GM18505 (cell line): ENCODE results near the gene PSD.

Source experiments
- ATAC-seq: cut with Tn5 transposase; IDR thresholded peaks from one replicate; pipeline ENCODE4 v1.9.1; 2021; ENCODE audit not compliant: unreplicated experiment
- POLR2A ChIP-seq: IDR thresholded peaks from 4 replicates; pipeline ENCODE4 v1.6.1; 2011; ENCODE audit warnings: borderline replicate concordance; ENCODE audit not compliant: insufficient read depth, insufficient read length; ENCODE audit errors: extremely low read depth

Gene PSD

DNA sequence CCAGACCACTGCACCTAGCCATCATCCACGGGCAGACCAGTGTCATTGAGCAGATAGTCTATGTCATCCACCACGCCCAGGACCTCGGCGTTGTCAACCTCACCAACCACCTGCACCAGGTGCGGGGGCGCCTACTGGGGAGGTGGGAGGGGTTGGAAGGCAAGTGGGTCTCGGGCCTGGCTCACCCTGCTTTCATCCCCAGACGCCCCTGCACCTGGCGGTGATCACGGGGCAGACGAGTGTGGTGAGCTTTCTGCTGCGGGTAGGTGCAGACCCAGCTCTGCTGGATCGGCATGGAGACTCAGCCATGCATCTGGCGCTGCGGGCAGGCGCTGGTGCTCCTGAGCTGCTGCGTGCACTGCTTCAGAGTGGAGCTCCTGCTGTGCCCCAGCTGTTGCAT is 18.5 kb downstream of the PSD start:
- TF ChIP-seq POLR2A, result no peak
- ATAC-seq, result no peak

DNA sequence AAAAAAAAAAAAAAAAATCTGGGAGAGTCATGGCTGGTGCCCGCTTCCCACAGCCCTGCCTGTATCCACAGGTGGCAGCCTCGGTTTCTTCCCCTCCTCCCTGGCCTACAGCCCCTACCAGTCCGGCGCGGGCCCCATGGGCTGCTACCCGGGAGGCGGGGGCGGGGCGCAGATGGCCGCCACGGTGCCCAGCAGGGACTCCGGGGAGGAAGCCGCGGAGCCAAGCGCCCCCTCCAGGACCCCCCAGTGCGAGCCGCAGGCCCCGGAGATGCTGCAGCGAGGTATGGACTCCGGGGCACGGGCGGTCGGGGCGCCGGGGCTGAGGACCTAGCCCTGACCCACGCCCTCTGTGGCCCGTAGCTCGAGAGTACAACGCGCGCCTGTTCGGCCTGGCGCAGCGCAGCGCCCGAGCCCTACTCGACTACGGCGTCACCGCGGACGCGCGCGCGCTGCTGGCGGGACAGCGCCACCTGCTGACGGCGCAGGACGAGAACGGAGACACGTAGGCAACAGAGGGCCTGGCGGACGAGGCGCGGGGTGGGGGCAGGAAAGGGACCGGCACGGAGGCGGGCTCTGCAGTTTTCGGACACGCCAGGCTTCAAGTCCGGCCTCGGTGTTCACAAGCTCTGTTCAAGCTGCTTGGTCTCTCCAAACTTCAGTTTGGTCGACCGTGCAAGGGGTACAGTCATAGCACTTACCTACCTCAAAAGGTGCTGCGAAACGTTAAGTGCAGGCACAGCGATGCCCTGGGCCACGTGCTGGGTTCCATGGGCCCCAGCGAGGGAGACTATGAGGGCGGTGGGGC is 19.2 kb downstream of the PSD start:
- no peak for TF ChIP-seq POLR2A
- ATAC-seq, result peak; percentile 40

DNA sequence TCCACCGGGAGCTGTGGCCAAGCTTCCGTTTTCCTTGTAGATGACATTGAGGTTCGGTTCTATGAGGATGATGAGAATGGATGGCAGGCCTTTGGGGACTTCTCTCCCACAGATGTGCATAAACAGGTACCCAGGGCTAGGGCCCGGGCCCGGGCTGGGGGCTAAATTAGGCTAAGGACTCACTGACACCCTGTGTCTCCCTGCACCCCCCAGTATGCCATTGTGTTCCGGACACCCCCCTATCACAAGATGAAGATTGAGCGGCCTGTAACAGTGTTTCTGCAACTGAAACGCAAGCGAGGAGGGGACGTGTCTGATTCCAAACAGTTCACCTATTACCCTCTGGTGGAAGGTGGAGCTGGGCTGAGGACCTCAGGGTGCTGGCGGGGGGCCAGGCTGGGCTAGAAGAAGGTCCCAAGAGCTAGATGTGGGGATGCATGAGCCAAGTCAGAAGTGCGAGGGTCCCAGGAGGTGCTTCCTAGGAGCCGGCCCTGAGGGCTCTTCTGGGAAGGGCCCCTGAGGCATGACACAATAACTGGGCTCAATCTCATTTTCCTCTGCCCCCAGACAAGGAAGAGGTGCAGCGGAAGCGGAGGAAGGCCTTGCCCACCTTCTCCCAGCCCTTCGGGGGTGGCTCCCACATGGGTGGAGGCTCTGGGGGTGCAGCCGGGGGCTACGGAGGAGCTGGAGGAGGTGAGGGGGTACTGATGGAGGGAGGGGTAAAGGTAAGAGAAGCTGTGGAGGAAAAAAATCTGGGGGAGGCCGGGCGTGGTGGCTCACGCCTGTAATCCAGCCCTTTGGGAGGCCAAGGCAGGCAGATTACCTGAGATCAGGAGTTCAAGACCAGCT is 20.2 kb downstream of the PSD start:
- ATAC-seq, result no peak
- TF ChIP-seq POLR2A, result no peak

DNA sequence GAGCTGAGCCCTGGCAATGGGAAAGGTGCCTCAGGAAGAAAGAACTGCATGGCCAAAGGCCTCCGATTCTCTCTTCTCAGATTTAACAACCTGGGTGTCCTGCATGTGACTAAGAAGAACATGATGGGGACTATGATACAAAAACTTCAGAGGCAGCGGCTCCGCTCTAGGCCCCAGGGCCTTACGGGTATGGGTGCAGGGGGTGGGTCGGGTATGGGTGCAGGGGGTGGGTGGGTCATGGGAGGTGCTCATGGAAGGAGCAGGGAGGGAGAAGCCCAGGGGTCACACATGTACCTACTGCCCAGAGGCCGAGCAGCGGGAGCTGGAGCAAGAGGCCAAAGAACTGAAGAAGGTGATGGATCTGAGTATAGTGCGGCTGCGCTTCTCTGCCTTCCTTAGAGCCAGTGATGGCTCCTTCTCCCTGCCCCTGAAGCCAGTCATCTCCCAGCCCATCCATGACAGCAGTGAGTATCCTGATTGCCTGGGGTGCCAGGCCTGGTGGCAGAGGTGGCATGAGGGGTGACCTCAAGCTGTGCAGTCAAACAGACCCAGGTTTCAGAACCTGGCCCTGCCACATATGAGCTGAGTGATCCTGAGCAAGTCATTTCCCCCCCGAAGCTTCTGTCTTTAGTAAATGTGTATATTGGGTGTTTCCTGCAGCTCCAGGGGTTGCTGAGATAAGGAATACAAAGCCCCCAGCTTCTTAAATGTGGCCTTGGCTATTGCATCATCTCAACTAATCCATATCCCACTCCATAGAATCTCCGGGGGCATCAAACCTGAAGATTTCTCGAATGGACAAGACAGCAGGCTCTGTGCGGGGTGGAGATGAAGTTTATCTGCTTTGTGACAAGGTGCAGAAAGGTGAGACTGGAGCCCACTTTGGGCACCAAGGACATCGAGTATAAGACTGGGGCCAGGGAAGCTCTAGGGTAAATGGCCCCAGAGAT is 21.1 kb downstream of the PSD start:
- TF ChIP-seq POLR2A, result no peak
- no peak for ATAC-seq

DNA sequence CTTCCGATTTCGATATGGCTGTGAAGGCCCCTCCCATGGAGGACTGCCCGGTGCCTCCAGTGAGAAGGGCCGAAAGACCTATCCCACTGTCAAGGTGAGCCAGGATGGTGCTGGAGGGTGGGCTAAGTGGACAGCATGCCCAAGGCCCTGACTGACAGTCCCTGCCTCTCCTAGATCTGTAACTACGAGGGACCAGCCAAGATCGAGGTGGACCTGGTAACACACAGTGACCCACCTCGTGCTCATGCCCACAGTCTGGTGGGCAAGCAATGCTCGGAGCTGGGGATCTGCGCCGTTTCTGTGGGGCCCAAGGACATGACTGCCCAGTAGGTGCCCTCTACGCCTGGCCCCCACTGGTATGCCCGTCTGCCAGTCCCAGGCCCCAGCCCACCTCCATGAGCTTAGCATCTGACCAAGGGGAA is 21.8 kb downstream of the PSD start:
- ATAC-seq, result no peak
- TF ChIP-seq POLR2A, result no peak

DNA sequence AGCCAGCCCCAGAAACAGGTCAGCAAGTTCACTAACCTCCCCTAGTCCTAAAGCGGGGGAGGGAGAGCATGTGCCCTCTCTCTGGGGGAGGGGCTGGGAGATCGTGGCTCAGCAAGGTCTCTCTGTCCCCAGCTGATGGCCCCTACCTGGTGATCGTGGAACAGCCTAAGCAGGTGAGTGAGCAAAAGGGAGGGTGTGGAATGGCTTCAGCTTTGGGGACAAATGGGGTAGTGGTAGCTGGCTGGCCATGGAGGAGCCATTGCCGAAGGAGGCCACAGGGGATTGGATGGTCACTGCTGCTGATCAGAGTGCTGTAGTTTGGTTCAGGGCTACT is 22.3 kb downstream of the PSD start:
- ATAC-seq, result no peak
- no peak for TF ChIP-seq POLR2A

DNA sequence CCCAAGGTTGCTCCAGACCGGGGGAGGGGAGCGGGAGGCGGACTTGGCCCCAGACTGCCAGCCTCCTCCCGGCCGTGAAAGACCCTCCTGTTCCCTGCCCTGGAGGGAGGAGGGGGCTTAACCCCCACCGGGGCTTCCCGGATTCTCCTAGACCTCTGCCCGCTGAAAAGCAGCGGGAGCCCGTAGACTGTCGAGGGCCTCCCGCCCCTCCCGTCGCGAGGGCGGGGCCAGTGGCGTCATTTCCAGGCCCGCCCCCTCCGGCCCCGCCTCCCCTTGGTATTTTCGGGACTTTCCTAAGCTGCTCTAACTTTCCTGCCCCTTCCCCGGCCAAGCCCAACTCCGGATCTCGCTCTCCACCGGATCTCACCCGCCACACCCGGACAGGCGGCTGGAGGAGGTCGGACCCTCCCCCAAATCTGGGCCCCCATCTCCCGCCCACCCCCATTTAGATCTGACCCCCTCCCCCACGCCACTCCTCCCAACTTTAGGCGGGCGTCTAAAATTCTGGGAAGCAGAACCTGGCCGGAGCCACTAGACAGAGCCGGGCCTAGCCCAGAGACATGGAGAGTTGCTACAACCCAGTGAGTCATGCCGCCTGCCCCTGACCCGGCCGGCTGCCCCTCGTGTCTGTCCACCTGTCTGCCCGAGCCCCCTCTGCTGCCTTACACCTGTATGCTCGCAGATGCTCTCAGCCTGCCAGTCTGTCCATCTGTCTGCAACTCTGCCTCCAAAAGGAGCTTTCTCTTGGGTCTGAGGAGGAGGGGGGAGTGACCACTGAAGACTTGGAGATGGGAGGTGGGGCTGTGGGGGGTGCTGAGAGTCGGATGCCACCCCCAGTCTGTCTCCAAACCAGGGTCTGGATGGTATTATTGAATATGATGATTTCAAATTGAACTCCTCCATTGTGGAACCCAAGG is 22.9 kb downstream of the PSD start, which contains the start of gene NFKB2:
Gene NFKB2, plus strand, starts transcription at position 306 of the 917 bp plus-strand sequence. Its CDS starts 255 bp downstream, at position 561.
- ATAC-seq, result peak; percentile 28
- peak; percentile 30 for TF ChIP-seq POLR2A

DNA sequence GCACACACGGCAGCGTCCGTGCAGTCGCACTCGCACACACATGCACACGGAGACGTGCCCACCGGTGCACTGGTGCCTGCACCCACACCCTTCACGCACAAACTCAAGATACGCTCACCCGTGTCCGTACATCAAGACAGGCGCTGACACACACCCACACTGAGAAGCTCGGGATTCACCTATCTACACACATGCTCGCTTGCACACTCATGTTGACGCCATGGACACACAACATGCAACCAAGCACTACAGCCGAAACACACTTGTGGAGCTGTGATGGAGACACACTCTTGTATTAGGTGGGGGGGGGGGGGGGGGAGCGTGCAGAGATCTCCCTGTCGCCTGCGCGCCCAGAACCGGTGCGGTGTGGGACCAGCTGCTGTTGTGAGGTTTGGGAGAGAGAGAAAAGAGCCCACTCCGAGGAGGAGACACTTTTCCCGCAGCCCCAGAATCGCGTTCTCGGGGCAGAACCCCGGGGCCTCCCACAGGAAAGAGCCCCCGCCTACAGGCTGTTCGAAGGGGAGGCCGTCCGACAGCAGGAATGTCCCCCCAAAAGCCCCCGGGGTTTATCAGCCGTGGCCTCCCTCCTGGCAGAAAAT is 23.7 kb downstream of the PSD start:
- peak; percentile 57 for TF ChIP-seq POLR2A
- peak; percentile 7 for ATAC-seq

DNA sequence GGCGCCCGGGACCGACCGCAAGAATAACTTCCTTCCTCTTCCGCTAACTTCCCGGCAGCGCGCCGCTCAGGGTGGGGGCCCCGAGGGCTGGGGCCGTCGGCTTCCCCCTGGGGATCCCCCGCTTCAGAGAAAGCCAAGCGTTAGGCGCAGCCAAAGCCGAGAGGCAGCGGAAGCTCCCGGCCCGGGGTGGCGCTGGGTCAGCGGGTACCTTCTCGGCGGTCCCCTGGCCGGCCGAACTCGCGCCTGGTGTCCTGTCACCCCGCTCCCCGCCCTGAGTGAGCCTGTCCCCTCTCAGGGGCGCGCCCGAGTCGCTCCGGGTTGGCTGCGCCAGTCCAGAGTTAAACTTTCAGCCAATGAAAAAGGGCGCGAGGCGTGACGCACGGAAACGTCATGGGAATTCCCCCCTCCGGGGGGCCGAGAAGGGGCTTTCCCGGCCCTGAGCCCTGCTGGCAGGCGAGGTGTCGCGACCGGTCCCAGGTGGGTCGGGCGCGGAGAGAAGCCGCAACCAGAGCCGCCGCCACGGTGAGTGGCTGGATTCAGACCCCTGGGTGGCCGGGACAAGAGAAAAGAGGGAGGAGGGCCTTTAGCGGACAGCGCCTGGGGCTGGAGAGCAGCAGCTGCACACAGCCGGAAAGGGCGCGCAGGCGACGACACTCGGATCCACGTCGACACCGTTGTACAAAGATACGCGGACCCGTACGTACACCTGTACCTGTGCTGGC is 24.3 kb downstream of the PSD start:
- peak; percentile 65 for ATAC-seq
- TF ChIP-seq POLR2A, result peak; percentile 78

DNA sequence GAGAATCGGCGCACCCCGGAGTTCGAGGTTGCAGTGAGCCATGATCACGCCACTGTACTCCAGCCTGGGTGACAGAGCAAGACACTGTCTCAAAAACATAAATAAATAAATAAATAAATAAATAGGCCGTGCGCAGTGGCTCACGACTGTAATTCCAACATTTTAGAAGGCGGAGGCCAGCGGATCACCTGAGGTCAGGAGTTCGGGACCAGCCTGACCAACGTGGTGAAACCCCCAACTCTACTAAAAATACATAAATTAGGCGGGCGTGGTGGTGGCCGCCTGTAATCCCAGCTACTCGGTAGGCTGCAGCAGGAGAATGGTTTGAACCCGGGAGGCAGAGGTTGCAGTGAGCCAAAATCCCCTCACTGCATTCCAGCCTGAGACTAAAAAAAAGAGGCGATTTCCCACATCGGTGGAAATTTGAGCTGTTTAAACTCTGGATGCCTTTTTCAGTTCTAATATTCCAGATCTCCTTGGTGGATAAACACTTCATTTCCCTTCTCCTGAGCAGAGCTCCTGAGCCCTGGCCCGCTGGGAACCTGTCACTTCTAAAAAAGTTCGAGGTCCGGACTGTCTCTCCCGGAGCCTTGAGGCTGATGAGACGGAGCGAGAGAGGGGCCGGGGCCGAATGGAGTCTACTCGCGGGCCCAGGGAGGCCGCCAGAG is 25.0 kb downstream of the PSD start:
- TF ChIP-seq POLR2A, result no peak
- no peak for ATAC-seq

DNA sequence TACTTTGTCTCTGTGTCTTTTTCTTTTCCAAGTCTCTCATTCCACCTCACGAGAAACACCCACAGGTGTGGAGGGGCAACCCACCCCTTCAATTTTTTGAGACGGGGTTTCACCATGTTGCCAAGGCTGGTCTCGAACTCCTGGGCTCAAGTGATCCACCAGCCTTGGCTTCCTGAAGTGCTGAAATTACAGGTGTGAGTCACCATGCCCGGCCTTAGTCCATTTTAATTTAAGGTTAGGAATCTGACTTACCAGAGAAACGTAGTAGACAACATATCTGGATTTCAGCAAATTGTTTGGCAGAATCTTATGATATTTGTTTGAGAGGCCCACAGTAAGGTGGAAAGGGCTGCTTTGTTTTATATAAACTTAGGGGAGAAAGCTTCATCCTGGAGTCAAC is 26.3 kb downstream of the PSD start:
- TF ChIP-seq POLR2A, result no peak
- ATAC-seq, result no peak
